HL-60 (cell line): Measurements from ENCODE around the gene DOCK2.

Source experiments
- DNase-seq, 2 experiments: peaks; one replicate each; pipeline ENCODE4 v3.0.0-alpha.2; 2010 to 2020; ENCODE audit warnings: low read depth in 1 of 2, low spot score in 1 of 2
- H3K27ac ChIP-seq: fragments of 250-450 bp; sonication (Bioruptor Pico); replicated peaks from 2 replicates; pipeline ENCODE4 v1.5.1; 2020; ENCODE audit warnings: mild to moderate bottlenecking, moderate library complexity
- H3K27me3 ChIP-seq: fragments of 250-450 bp; sonication (Bioruptor Pico); 2 replicates; pipeline ENCODE4 v1.5.1; 2021; ENCODE audit warnings: mild to moderate bottlenecking, moderate library complexity; ENCODE audit not compliant: insufficient read depth, poor library complexity, severe bottlenecking
- H3K4me3 ChIP-seq: replicated peaks from 2 replicates; pipeline ENCODE4 v1.5.1; 2011; ENCODE audit warnings: mild to moderate bottlenecking, control low read depth, low read length; ENCODE audit not compliant: insufficient read depth
- CTCF ChIP-seq: IDR thresholded peaks from one replicate; pipeline ENCODE4 v1.5.1; 2011; ENCODE audit warnings: low read length, control low read depth, inconsistent platforms; ENCODE audit not compliant: insufficient read depth
- GABPA ChIP-seq: IDR thresholded peaks from 2 replicates; pipeline ENCODE4 v1.6.1; 2012; ENCODE audit warnings: low read depth
- POLR2AphosphoS5 ChIP-seq: IDR thresholded peaks from 2 replicates; pipeline ENCODE4 v1.6.1; 2012; ENCODE audit warnings: low read depth
- REST ChIP-seq: IDR thresholded peaks from 2 replicates; pipeline ENCODE4 v1.6.1; 2012; ENCODE audit warnings: low read depth; ENCODE audit not compliant: insufficient replicate concordance
- SPI1 ChIP-seq: IDR thresholded peaks from 2 replicates; pipeline ENCODE4 v1.6.1; 2012; ENCODE audit warnings: low read depth, mild to moderate bottlenecking, borderline replicate concordance

DOCK2 gene

GRCh38 chr5:169694091-169694625 lies 57.1 kb downstream of the DOCK2 start:
- H3K27ac ChIP-seq: no peak overlapping the region
- no peak overlapping the region for H3K4me3 ChIP-seq
- TF ChIP-seq CTCF (no peak), REST (no peak), SPI1 (no peak), POLR2AphosphoS5 (no peak)
- H3K27me3 ChIP-seq: no peaks in the 10 kb centered on the region
- no peak for DNase-seq

- DNase-seq: no peak
- no peak overlapping the region for H3K27ac ChIP-seq
- TF ChIP-seq REST (no peak), CTCF (no peak), SPI1 (no peak), POLR2AphosphoS5 (no peak)
- no peaks in the 10 kb centered on the region for H3K27me3 ChIP-seq
- H3K4me3 ChIP-seq: no peak overlapping the region
Observed at GRCh38 chr5:169695025-169695625, 58.0 kb downstream of the DOCK2 start.

- no peak overlapping the region for H3K27ac ChIP-seq
- TF ChIP-seq SPI1: no peak
- TF ChIP-seq CTCF: no peak
- TF ChIP-seq GABPA: no peak
- TF ChIP-seq REST: no peak
- TF ChIP-seq POLR2AphosphoS5: no peak
Observed at GRCh38 chr5:169695919-169696490, 58.9 kb downstream of the DOCK2 start.

More at GRCh38 chr5:169695919-169696490, 58.9 kb downstream of the DOCK2 start:
- DNase-seq: no peak
- Histone ChIP-seq H3K27me3 (no peaks in the 10 kb centered on the region), H3K4me3 (no peak overlapping the region)
